GM19351 (cell line): ENCODE results near the gene BMAL1.

Source experiments
- ATAC-seq: cut with Tn5 transposase; IDR thresholded peaks from one replicate; pipeline ENCODE4 v1.9.1; 2021; ENCODE audit warnings: mild to moderate bottlenecking, moderate library complexity; ENCODE audit not compliant: unreplicated experiment

The BMAL1 gene

DNA sequence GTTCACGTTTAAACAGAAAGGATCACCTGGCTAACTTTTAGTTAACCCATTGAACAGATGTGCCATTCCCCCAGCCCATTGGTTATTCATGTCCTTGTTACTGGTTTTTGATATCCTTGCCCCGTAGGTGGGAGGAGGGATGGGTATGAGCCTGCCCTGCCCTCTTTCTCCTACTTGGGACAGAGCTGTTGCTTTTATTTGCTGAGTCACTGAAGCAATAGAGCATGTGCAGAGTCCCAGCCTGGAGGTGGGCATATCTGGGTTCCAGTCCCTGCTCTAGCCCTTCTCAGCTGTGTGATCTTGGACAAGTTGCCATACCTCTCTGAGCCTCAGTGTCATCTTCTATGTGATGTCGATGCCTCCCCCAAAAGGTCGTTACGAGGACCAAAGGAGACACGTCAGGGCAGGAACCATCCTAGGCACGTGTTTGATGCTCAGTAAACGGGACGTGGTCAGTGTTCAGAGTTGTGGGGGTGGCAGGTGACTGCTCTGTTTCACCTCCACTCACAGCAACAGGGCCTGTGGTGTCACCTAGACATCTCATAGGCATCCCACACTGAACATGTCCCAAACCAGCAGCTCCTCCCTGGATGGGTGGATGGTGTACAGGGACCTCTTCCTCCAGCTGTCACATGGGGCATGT, 61.0 kb downstream of the BMAL1 start:
- ATAC-seq, result no peak

- ATAC-seq, result no peak
Measured at GRCh38 chr11:13339195-13340153, 61.9 kb downstream of the BMAL1 start.

- no peak for ATAC-seq
Measured at GRCh38 chr11:13341026-13341425, 63.4 kb downstream of the BMAL1 start.

DNA sequence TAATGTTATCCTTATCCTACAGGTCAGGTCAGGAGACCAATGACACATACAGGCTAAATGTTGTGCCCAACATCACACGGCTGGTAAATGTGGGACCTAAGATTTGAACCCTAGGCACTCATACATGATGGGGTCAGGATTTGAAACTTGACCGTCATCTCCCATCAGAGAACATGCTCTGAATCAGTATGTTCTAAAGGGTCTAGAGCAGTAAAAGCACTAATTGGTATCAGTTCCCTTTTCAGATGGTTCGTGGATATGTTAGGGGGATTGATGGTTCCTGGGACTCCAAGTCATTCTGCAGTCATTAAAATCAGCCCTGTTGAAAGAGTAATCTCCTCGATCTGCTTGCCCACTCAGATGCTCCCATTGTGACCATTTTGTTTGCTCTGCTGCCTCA, 65.5 kb downstream of the BMAL1 start:
- peak; percentile 53 for ATAC-seq

DNA sequence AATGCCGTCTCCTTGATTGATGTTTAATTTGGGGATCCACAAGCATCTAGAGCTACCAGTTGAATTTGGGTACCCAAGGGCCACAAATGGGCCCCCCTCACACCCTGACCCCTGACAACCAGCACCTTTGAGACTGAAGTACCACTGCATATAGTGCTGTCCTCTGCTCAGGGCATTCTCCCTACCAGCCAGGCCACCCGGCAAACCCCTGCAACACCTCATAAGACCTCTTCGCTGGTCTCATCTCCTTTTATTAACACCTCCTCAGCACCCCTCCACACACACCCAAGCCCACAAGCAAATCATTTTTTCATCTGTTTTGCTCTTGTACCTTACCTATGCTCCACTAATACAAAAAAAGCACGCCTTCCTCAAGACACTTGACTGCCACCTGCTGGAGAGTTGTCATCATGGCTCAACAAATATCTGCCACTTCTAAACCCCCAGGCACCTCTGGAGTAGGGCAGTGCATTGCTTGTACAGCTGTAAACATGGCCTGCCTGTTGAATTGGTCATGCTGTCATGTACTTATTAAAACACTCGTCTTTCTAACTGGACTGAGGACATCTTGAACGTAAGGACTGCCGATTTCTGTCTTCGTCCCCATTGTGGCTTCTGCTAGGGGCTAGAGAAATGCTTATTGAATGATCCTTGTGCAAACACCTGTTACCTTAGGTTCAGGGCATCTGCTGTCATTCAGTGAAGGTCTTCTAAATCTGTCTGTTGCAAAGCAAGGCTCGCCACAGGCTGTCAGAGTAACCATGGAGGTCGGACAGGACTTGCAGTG, 66.5 kb downstream of the BMAL1 start:
- peak; percentile 56 for ATAC-seq

DNA sequence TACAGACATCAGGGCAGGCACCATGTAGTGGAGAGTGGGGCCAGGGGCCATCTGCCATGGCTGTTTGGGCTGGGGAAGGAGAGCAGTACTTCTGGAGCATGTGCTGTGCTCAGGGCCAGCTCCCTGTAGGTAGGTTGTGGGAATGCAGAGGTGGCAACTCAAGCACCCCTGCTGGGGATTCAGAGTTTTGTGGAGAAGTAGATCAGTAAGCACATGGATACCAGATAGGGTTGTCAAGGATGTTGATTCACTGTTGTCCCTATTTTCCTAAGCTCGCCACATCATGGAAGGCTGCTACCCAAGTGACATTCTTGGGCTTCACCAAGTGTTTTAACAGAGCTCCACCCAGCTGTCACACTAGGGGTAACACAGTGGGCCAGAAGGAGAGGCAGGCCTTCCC, 67.2 kb downstream of the BMAL1 start:
- no peak for ATAC-seq

DNA sequence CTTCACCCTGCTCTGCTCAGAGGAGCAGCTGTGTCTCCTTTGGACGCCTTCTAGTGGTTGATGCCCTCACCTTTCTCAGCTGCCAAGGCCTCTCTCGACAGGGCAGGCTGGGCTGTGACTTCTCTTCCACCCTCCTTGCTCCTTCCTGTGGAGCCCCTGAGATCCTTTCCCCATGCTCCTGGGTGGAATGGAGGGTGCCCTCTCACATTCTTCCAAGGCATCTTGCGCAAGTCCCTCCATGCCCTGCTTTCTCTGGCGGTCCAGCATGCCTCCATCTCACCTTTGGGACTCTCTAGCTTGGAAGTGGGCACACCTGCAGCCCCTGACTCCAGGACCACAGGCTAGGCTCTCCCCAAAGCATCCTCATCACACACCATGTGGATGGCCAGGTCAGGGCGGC, 68.9 kb downstream of the BMAL1 start:
- no peak for ATAC-seq

DNA sequence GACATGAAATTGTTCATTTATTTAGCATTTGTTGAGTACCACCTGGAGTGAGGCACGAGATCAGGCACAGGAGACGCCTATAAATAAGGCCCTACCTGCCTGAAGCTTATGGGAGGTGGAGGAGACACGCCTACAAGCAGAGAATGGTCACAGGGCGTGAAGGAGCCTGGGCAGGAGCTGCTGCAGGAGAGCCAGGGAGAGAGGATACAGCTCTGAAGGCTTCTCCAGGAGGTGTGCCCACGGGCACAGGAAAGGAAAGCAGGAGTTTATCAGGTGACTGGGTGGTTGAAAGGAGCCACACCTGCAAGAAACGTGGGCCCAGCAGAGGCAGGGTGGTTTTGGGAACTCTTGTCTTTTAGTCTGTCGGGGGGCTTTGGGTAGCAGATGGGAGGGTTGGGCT, 70.3 kb downstream of the BMAL1 start:
- peak; percentile 10 for ATAC-seq

DNA sequence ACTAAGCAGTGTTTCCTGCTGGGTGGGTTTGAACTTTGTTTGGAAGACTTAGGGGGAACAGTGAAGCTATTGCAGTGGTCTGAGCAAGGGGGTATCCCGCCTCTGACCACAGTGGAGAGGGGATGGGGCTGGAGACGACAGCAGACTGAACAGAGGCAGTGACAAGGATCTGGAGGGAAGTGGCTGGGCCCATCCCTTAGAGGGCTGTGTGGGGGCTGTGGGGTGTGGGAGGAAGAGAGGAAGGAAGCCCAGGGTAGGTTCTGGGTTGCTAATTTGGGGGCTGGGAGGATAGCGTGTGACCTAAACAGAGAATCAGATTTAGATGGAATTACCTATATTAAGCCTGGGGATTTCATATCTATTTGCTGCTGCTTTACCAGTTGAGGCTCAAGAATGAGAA, 70.7 kb downstream of the BMAL1 start:
- ATAC-seq, result peak; percentile 36

DNA sequence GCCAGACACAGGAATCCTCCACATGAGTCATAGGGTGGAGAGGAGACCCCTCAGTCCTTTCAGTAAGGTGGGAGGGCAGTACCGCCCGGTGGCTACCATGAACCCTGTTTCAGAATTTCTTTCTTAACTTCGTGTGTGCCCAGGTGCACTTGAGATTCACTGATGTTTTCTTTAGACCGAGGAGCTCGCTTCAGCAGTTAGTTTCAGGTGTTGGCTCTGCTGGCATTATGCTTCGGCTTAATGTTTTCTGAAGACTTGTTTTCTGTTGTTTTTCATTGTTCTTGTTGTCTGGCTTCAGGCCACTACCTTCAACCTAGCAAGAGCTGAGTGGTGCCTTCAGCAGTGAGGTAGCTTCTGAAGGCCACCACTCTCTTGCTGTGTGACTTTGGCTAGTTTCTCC, 71.5 kb downstream of the BMAL1 start:
- no peak for ATAC-seq

DNA sequence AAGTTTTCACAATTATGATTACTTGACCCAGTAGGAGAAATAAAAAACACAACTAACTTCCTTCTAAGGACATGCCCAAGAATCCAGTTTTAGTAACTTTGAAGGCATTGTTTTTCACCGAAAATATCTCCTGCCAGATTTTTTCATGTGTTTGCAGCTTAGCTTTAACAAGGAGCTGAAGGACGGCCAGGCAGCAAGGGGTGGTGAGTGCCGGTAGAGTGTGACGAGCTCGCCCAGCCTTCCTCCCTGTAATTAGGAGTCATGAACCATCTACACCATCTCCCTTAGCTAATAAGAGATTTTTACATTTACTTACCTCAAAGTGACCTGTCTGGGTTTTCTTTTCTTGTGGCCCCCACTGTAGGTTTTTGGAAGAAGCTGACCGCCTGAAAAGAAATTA, 72.0 kb downstream of the BMAL1 start:
- no peak for ATAC-seq

GRCh38 chr11:13352711-13353110, 75.1 kb downstream of the BMAL1 start:
- ATAC-seq, result no peak

DNA sequence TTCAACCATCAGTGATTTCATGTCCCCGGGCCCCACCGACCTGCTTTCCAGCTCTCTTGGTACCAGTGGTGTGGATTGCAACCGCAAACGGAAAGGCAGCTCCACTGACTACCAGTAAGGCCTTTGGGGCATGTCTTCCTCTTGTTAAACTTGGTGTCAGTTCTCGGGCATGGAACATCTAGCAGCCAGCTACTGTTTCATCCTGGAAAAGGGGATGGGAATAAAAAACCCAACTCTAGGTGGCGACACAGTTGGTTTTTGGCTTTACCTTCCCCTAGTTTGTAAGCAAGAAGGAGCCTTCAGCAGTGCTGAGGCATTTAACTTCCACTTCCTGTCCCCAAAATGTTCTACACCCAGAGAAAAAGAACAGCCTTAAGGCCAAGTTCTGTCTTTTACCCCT, 76.7 kb downstream of the BMAL1 start:
- no peak for ATAC-seq

GRCh38 chr11:13355191-13355590, 77.6 kb downstream of the BMAL1 start:
- ATAC-seq, result no peak

GRCh38 chr11:13357232-13357631, 79.6 kb downstream of the BMAL1 start:
- ATAC-seq, result no peak

GRCh38 chr11:13358596-13359270, 81.1 kb downstream of the BMAL1 start:
- ATAC-seq, result no peak

DNA sequence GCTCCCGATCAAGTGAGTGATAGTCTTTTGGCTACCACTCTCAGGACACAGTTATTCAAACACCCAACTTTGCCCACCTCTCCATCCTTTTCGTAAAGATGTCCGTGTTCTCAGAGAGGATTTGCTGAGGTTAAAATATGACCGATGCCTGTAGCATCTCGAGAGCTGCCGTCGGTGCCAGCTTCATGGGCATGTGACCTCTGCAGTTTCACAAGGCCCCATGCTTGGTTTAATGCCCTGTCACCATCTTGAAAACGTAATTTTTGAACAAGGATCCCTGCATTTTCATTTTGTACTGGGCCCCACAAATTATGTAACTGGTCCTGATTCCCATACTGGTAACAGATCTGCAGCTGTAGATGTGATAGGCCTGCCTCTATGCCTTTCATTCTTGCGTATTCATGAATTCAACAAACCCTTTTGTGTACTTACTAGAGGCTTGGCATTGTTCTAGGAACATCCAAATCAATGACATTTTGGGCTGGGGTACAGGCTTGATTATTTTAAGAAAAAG, 85.1 kb downstream of the BMAL1 start:
- no peak for ATAC-seq

- no peak for ATAC-seq
Measured at GRCh38 chr11:13364388-13364787, 86.8 kb downstream of the BMAL1 start.

GRCh38 chr11:13366266-13367026, 88.9 kb downstream of the BMAL1 start:
- no peak for ATAC-seq

GRCh38 chr11:13367115-13367514, 89.5 kb downstream of the BMAL1 start:
- ATAC-seq, result no peak
